HG03039 (cell line): ENCODE measurements around the gene STIM1.

Experiments used
- ATAC-seq: cut with Tn5 transposase; IDR thresholded peaks from one replicate; pipeline ENCODE4 v1.9.1; 2021; ENCODE audit warnings: mild to moderate bottlenecking, moderate library complexity; ENCODE audit not compliant: unreplicated experiment

Gene STIM1

GRCh38 chr11:3909901-3910300, 54.4 kb downstream of the STIM1 start:
- ATAC-seq = no peak

DNA sequence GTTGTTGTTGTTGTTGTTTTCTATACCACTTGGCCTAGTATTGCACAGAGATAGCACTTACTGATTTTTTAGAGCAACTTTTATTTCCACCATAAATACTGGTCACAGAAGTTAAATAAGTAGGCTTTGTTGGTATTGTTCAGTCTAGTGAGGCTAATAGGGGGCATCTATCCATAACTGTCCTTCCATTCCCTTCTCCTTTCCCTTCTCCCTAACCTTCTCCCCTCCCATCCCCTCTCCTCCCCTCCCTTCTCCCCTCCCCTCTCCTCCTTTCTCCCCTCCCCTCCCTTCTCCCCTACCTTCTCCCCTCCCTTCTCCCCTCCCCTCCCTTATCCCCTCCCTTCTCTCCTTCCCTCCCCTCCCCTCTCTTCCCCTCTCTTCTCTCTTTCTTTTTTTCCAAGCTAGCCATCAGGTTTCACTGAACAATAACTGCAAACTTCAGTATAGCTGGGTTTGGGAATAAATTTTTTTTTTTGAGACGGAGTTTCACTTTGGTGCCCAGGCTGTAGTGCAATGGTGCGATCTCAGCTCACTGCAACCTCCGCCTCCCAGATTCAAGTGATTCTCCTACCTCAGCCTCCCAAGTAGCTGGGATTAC, 56.5 kb downstream of the STIM1 start:
- ATAC-seq = no peak

DNA sequence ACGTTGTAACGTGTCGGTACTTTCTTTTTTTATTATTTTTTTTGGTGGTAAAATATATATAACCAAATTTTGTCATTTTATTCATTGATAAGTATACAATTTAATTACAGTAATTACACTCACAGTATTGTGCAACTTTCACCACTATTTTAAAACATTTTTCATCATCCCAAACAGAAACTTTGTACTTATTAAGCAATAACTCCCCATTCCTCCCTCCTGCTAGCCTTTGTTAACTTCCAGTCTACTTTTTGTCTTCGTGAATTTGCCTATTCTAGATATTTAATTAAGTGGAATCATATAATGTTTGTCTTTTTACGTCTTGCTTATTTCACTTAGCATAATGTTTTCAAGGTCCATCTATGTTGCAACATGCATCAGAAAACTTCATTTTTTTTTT, 58.5 kb downstream of the STIM1 start:
- ATAC-seq = no peak

DNA sequence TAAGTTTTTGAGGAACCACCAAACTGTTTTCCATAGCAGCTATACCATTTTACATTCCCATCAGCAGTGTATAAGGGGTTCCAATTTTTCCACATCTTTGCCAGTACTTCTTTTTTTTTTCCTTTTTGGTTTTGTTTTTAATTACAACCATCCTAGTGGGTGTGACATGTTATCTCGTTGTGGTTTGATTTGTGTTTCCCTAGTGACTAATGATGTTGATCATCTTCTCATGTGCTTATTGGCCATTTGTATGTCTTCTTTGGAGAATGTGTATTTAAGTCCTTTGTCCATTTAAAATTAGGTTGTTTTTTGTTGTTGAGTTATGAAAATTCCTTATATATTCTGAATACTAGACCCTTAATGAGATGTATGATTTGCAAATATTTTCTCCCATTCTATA, 59.3 kb downstream of the STIM1 start:
- ATAC-seq = no peak

DNA sequence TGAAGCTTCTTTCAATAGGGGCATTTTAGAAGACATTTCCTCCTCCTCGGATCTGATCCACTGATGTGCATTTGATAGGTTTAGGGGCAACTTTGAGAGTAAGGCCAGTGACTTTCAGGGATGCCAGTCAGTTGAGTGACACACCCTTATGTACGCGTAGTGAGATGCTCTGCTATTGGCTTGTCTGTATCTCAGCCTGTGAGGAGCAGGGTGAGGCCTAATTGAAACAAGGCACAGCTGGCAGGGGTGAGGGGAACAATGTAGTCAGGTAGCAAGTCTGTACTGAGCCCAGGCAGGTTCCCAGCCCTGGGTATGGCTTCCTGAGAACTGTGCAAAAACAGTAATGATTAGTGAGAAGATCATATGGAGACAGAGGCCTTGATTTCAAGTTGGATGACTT, 61.5 kb downstream of the STIM1 start:
- ATAC-seq = no peak

DNA sequence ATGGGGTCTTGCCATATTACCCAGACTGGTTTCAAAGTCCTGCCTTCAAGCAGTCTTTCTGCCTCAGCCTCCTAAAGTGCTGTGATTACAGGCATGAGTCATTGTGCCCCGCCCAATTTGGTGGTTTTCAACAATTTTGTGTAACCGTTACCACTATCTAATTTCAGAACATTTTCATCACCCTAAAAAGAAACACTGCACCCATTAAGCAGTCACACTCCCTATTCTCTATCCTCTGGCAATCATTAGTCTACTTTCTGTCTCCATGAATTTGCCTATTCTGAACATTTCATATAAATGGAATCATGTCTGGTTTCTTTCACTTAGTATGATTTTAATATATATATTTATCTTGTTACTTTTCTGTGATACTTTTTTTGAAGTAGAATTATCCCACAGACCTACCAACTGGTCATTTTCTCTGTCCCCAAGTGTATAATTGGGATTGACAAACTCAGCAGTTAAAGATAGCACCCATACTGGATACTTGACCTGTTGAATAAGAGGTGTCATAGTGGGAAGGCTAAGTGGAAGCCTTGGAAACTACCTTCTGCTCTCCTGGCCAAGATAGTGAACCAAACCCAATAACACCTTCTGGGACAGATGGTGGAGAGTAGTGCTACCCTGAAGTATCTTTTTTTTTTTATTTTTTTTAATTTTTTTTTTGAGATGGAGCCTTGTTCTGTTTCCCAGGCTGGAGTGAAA, 64.8 kb downstream of the STIM1 start:
- peak; percentile 53 for ATAC-seq

DNA sequence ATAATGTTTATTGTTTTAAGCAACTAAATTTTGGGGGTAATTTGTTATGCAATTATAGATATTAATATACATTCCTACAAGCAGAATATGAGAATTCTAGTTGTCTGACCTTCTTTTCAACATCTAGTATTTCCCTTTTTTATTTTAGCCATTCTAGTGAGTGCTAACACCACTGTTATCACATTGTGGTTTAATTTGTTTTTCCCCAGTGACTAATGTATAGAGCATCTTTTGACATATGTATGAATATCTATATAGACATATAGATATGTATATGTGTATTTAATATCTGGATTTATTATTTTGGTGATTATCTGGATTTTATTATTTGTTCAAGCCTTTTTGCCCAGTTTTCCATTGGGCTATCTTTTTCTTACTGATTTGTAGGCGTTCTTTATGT, 66.6 kb downstream of the STIM1 start:
- ATAC-seq = no peak

GRCh38 chr11:3925513-3925912, 70.0 kb downstream of the STIM1 start:
- ATAC-seq = no peak

DNA sequence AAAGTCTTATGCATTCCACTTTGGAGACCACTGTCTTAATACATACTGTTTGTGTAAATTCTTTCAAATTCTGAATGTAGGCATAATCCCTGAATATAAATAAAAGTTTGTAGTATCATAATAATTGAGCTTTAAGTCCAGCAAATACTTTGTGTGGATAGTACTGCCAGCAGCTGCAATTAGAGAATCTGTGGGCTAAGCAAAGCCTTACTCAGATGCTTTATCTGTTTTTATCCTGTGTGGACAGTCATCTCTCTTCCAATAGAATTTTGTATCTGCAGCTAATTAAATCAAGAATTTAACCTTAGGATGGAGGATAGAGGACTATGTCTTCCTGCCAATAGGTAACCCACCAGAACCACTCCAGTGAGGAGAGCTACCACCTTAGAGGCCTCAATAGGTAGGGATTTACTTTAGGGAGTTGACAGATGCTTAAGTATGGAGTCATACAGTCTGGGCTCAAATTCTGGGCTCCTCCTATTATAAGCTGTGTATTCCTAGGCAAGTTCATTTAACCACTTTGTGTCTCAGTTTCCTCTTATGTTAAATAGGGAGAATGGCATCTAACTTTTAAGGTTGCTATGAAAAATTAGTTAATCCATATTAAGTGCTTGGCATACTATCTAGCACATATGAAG, 71.1 kb downstream of the STIM1 start:
- no peak for ATAC-seq

- no peak for ATAC-seq
These were observed 71.8 kb downstream of the STIM1 start for GRCh38 chr11:3927129-3927796.

- no peak for ATAC-seq
These were observed 73.8 kb downstream of the STIM1 start for GRCh38 chr11:3929232-3929631.

GRCh38 chr11:3929649-3930048, 74.2 kb downstream of the STIM1 start:
- ATAC-seq = no peak

GRCh38 chr11:3932698-3933097, 77.2 kb downstream of the STIM1 start:
- ATAC-seq = no peak

DNA sequence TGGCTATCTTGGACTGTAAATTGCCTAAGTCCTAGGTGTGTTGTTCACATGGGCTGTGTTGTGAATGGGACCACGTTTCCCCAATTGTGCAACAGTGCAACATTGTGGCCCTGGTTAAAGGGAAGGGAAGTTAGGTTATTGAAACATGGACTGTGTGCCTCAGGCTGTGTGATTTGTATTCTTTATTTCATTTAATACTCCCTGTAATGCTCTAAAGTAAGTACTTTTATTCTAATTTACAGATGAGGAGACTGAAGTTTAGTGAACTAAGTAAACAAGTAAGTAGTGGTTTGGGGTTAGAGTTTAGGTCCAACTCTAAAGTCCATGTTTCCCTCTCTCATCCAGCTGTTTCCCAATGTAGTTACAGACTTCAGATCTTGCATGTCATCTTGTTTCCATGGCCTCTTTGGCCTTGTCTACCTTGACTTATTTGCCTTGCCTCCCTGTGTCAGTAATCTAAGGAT, 77.7 kb downstream of the STIM1 start:
- ATAC-seq = no peak

GRCh38 chr11:3934658-3935057, 79.2 kb downstream of the STIM1 start:
- no peak for ATAC-seq

- ATAC-seq = no peak
These were observed 81.1 kb downstream of the STIM1 start for GRCh38 chr11:3936517-3936916.

GRCh38 chr11:3939211-3939610, 83.7 kb downstream of the STIM1 start:
- no peak for ATAC-seq

GRCh38 chr11:3939651-3940190, 84.3 kb downstream of the STIM1 start:
- ATAC-seq = no peak

- no peak for ATAC-seq
These were observed 86.9 kb downstream of the STIM1 start for GRCh38 chr11:3942160-3942955.

- no peak for ATAC-seq
These were observed 87.6 kb downstream of the STIM1 start for GRCh38 chr11:3942956-3943497.
